HEK293 (cell line): ENCODE measurements around the gene CDYL.

ENCODE experiments used
- CTCF ChIA-PET: fragments of 350-600 bp; formaldehyde crosslinking; extraction: SDS; loops from one replicate; lab custom pipeline; 2021; ENCODE audit warnings: antibody characterized with exemption; lab: Yijun Ruan, JAX
- POLR2A ChIA-PET: fragments of 300-600 bp; formaldehyde crosslinking; extraction: SDS; loops from one replicate; lab custom pipeline; 2020; ENCODE audit warnings: antibody characterized with exemption, inconsistent platforms; lab: Yijun Ruan, JAX
- H3K27ac ChIP-seq: fragments of 200-500 bp; sonication (Bioruptor generic); 2 replicates; pipeline ENCODE4 v1.5.1; 2014; ENCODE audit warnings: low read depth, low read length, control low read depth, inconsistent platforms; ENCODE audit errors: extremely low read depth
- H3K36me3 ChIP-seq, 2 experiments: fragments of 200-500 bp in 1 of 2; sonication (Bioruptor generic) in 1 of 2; 1 replicate in 1 of 2; 2 replicates in 1 of 2; pipeline ENCODE4 v1.5.1; 2014 to 2017; ENCODE audit warnings: inconsistent platforms in 2 of 2, low read length in 2 of 2; ENCODE audit not compliant: control insufficient read depth in 2 of 2, insufficient read depth in 1 of 2
- H3K4me1 ChIP-seq: fragments of 200-500 bp; sonication (Bioruptor generic); 2 replicates; pipeline ENCODE4 v1.5.1; 2014; ENCODE audit warnings: mild to moderate bottlenecking, low read length, inconsistent platforms; ENCODE audit not compliant: control insufficient read depth, insufficient read depth
- H3K4me3 ChIP-seq: 2 replicates; pipeline ENCODE4 v1.5.1; 2011; ENCODE audit warnings: low read depth, mild to moderate bottlenecking, control low read depth, low read length, moderate library complexity
- H3K9me3 ChIP-seq: fragments of 200-500 bp; sonication (Bioruptor generic); 2 replicates; pipeline ENCODE4 v1.5.1; 2014; ENCODE audit warnings: low read depth, low read length, inconsistent platforms; ENCODE audit not compliant: control insufficient read depth, insufficient read depth
- EGR2 ChIP-seq: fragments of 450-650 bp; formaldehyde crosslinking; IDR thresholded peaks from 2 replicates; pipeline ENCODE4 v1.5.1; 2016; ENCODE audit warnings: low read depth, missing biosample characterization, missing genetic modification characterization
- GLI2 ChIP-seq: fragments of 450-650 bp; formaldehyde crosslinking; IDR thresholded peaks from 2 replicates; pipeline ENCODE4; 2017; ENCODE audit warnings: missing biosample characterization, missing genetic modification characterization, low read depth, borderline replicate concordance
- KLF8 ChIP-seq: fragments of 450-650 bp; formaldehyde crosslinking; IDR thresholded peaks from 2 replicates; pipeline ENCODE4 v1.5.1; 2016; ENCODE audit warnings: missing biosample characterization, missing genetic modification characterization
- MZF1 ChIP-seq: fragments of 450-650 bp; formaldehyde crosslinking; IDR thresholded peaks from 2 replicates; pipeline ENCODE4 v1.5.1; 2017; ENCODE audit warnings: missing biosample characterization, missing genetic modification characterization, borderline replicate concordance
- SCRT1 ChIP-seq: fragments of 450-650 bp; formaldehyde crosslinking; IDR thresholded peaks from 2 replicates; pipeline ENCODE4 v1.5.1; 2016; ENCODE audit warnings: missing biosample characterization, missing genetic modification characterization, borderline replicate concordance
- WT1 ChIP-seq: fragments of 450-650 bp; formaldehyde crosslinking; IDR thresholded peaks from 2 replicates; pipeline ENCODE4 v1.5.1; 2016; ENCODE audit warnings: missing biosample characterization, missing genetic modification characterization
- ZFP37 ChIP-seq: fragments of 450-650 bp; formaldehyde crosslinking; IDR thresholded peaks from 2 replicates; pipeline ENCODE4 v1.5.1; 2016; ENCODE audit warnings: missing biosample characterization, missing genetic modification characterization
- ZNF169 ChIP-seq: fragments of 450-650 bp; formaldehyde crosslinking; IDR thresholded peaks from 2 replicates; pipeline ENCODE4 v1.5.1; 2016; ENCODE audit warnings: missing biosample characterization, missing genetic modification characterization
- ZNF174 ChIP-seq: fragments of 450-650 bp; formaldehyde crosslinking; IDR thresholded peaks from 2 replicates; pipeline ENCODE4 v1.5.0; 2017; ENCODE audit warnings: missing biosample characterization, mild to moderate bottlenecking, missing genetic modification characterization
- ZNF184 ChIP-seq: fragments of 450-650 bp; IDR thresholded peaks from 2 replicates; pipeline ENCODE4 v1.5.1; 2018; ENCODE audit warnings: missing biosample characterization, mild to moderate bottlenecking, missing genetic modification characterization
- ZNF23 ChIP-seq: fragments of 450-650 bp; formaldehyde crosslinking; IDR thresholded peaks from 2 replicates; pipeline ENCODE4 v1.5.1; 2016; ENCODE audit warnings: missing biosample characterization, missing genetic modification characterization, borderline replicate concordance
- ZNF302 ChIP-seq: fragments of 450-650 bp; formaldehyde crosslinking; IDR thresholded peaks from 2 replicates; pipeline ENCODE4 v1.5.1; 2016; ENCODE audit warnings: missing biosample characterization, missing genetic modification characterization, low read depth
- ZNF366 ChIP-seq: fragments of 450-650 bp; formaldehyde crosslinking; conservative IDR thresholded peaks from 2 replicates; pipeline ENCODE4 v1.5.1; 2016; ENCODE audit warnings: missing biosample characterization, missing genetic modification characterization
- ZNF501 ChIP-seq: fragments of 450-650 bp; formaldehyde crosslinking; IDR thresholded peaks from 2 replicates; pipeline ENCODE4 v1.5.1; 2016; ENCODE audit warnings: missing biosample characterization, missing genetic modification characterization
- ZNF521 ChIP-seq: fragments of 450-650 bp; formaldehyde crosslinking; IDR thresholded peaks from 2 replicates; pipeline ENCODE4 v1.5.1; 2017; ENCODE audit warnings: missing biosample characterization, mild to moderate bottlenecking, missing genetic modification characterization
- ZNF544 ChIP-seq: fragments of 450-650 bp; formaldehyde crosslinking; IDR thresholded peaks from 2 replicates; pipeline ENCODE4 v1.5.0; 2017; ENCODE audit warnings: missing biosample characterization, missing genetic modification characterization
- ZNF555 ChIP-seq: fragments of 450-650 bp; formaldehyde crosslinking; conservative IDR thresholded peaks from 2 replicates; pipeline ENCODE4 v1.5.1; 2017; ENCODE audit warnings: missing biosample characterization, mild to moderate bottlenecking, missing genetic modification characterization, inconsistent platforms
- ZNF585B ChIP-seq: fragments of 450-650 bp; formaldehyde crosslinking; IDR thresholded peaks from 2 replicates; pipeline ENCODE4 v1.5.1; 2016; ENCODE audit warnings: missing biosample characterization, missing genetic modification characterization
- ZNF600 ChIP-seq: fragments of 450-650 bp; formaldehyde crosslinking; IDR thresholded peaks from 2 replicates; pipeline ENCODE4 v1.5.1; 2016; ENCODE audit warnings: missing biosample characterization, missing genetic modification characterization
- ZNF629 ChIP-seq: fragments of 450-650 bp; formaldehyde crosslinking; IDR thresholded peaks from 2 replicates; pipeline ENCODE4 v1.5.1; 2017; ENCODE audit warnings: missing biosample characterization, missing genetic modification characterization
- ZNF654 ChIP-seq: fragments of 450-650 bp; formaldehyde crosslinking; IDR thresholded peaks from 2 replicates; pipeline ENCODE4 v1.5.1; 2016; ENCODE audit warnings: low read depth, missing biosample characterization, missing genetic modification characterization
- ZNF658 ChIP-seq: fragments of 450-650 bp; formaldehyde crosslinking; IDR thresholded peaks from 2 replicates; pipeline ENCODE4; 2016; ENCODE audit warnings: missing biosample characterization, missing genetic modification characterization
- ZNF670 ChIP-seq: fragments of 450-650 bp; formaldehyde crosslinking; IDR thresholded peaks from 2 replicates; pipeline ENCODE4 v1.5.1; 2016; ENCODE audit warnings: missing biosample characterization, missing genetic modification characterization, low read depth
- TF ChIP-seq, protein P1 (sequence below): fragments of 450-650 bp; formaldehyde crosslinking; IDR thresholded peaks from 2 replicates; pipeline ENCODE4 v1.5.1; 2016; ENCODE audit warnings: missing biosample characterization, missing genetic modification characterization
- TF ChIP-seq, protein P2 (sequence below): fragments of 450-650 bp; IDR thresholded peaks from 2 replicates; pipeline ENCODE4 v1.5.1; 2018; ENCODE audit warnings: missing biosample characterization, mild to moderate bottlenecking, missing genetic modification characterization
- TF ChIP-seq, protein P3 (sequence below): fragments of 450-650 bp; formaldehyde crosslinking; IDR thresholded peaks from 2 replicates; pipeline ENCODE4 v1.5.1; 2016; ENCODE audit warnings: missing biosample characterization, missing genetic modification characterization

Gene CDYL

DNA sequence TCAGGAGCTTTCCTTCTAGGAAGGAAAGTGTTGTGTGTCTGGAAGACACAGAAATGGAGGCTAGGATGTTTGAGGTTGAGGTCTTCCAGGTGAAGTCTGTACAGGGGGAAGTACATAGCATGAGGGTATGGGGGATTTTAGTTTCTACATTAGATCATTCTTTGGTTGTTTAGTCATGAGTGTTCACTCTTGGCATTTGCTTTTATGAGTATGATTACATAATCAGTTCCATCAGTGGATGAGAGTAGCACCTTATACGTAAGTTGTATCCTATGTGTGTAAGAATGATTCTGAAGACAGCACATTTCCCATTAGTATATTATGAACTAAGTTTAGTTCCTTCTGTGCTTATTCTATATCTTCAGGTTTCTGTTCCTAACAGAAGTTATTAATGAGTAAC is 1.9 kb downstream of the CDYL start (continued):
- TF ChIP-seq ZNF169 (tag by site-specific recombination) (0 out of 2 replicates have a peak, but pooled peaks have one; percentile 59), ZNF654 (tag by site-specific recombination) (0 out of 2 replicates have a peak, but pooled peaks have one; percentile 11), ZFP37 (tag by site-specific recombination) (peak; percentile 44; the same call in 1 of the 2 replicates), ZNF544 (tag by site-specific recombination) (no peak), ZNF184 (peak; percentile 91)
- TF ChIP-seq, all 188 proteins: peak for 31

DNA sequence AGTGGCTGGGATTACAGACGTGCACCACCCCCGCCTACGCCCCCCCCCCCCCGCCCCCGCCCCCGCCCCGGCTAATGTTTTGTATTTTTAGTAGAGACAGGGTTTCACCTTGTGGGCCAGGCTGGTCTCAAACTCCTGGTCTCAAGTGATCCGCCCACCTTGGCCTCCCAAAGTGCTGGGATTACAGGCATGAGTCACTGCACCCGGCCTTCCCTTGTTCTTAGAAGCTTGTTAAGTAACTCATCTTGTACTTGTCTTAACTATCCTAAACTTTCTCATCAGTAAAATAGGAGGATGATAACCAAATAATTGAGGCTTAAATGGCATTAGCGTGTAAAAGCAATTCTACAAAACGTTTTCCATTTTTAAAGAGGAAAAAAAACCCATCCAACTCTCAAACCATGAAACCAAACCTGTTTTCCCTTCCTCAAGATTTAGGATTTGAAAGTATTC is 4.2 kb downstream of the CDYL start:
- Histone ChIP-seq H3K36me3 (no peaks in the 10 kb centered on the region), H3K9me3 (no peaks in the 10 kb centered on the region), H3K27ac (no peak overlapping the region), H3K4me3 (no peak overlapping the region), H3K4me1 (peaks cover 15% of the 10 kb centered on the region)
- ChIA-PET CTCF (interaction anchor here (0.7 to 1.5 kb wide), 2 partner anchors 130 to 250 kb away, joined by 3 to 4 read pairs; no protein-coding TSS in a partner anchor), POLR2A (interaction anchor here (0.6 kb wide), 1 partner anchor 745 kb away, joined by 3 read pairs; no protein-coding TSS in a partner anchor)
- TF ChIP-seq, protein P1, sequence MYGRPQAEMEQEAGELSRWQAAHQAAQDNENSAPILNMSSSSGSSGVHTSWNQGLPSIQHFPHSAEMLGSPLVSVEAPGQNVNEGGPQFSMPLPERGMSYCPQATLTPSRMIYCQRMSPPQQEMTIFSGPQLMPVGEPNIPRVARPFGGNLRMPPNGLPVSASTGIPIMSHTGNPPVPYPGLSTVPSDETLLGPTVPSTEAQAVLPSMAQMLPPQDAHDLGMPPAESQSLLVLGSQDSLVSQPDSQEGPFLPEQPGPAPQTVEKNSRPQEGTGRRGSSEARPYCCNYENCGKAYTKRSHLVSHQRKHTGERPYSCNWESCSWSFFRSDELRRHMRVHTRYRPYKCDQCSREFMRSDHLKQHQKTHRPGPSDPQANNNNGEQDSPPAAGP (tag by site-specific recombination), result no peak
- TF ChIP-seq ZNF521 (tag by site-specific recombination), result no peak
- no peak for TF ChIP-seq ZNF302 (tag by site-specific recombination)
- no peak for TF ChIP-seq ZNF501
- no peak for TF ChIP-seq ZNF629
- no peak for TF ChIP-seq ZNF658
- no peak for TF ChIP-seq MZF1 (tag by site-specific recombination)
- TF ChIP-seq ZNF174 (tag by site-specific recombination), result no peak
- 0 out of 2 replicates have a peak, but pooled peaks have one; percentile 53 for TF ChIP-seq GLI2 (tag by site-specific recombination)
- no peak for TF ChIP-seq ZFP37 (tag by site-specific recombination)
- peak; percentile 47; the same call in 1 of the 2 replicates for TF ChIP-seq ZNF366 (tag by site-specific recombination)
- TF ChIP-seq, protein P2, sequence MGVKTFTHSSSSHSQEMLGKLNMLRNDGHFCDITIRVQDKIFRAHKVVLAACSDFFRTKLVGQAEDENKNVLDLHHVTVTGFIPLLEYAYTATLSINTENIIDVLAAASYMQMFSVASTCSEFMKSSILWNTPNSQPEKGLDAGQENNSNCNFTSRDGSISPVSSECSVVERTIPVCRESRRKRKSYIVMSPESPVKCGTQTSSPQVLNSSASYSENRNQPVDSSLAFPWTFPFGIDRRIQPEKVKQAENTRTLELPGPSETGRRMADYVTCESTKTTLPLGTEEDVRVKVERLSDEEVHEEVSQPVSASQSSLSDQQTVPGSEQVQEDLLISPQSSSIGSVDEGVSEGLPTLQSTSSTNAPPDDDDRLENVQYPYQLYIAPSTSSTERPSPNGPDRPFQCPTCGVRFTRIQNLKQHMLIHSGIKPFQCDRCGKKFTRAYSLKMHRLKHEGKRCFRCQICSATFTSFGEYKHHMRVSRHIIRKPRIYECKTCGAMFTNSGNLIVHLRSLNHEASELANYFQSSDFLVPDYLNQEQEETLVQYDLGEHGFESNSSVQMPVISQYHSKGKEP (tag by site-specific recombination), result no peak
- no peak for TF ChIP-seq SCRT1
- TF ChIP-seq WT1 (tag by site-specific recombination), result 0 out of 2 replicates have a peak, but pooled peaks have one; percentile 24
- no peak for TF ChIP-seq KLF8
- TF ChIP-seq, protein P3, sequence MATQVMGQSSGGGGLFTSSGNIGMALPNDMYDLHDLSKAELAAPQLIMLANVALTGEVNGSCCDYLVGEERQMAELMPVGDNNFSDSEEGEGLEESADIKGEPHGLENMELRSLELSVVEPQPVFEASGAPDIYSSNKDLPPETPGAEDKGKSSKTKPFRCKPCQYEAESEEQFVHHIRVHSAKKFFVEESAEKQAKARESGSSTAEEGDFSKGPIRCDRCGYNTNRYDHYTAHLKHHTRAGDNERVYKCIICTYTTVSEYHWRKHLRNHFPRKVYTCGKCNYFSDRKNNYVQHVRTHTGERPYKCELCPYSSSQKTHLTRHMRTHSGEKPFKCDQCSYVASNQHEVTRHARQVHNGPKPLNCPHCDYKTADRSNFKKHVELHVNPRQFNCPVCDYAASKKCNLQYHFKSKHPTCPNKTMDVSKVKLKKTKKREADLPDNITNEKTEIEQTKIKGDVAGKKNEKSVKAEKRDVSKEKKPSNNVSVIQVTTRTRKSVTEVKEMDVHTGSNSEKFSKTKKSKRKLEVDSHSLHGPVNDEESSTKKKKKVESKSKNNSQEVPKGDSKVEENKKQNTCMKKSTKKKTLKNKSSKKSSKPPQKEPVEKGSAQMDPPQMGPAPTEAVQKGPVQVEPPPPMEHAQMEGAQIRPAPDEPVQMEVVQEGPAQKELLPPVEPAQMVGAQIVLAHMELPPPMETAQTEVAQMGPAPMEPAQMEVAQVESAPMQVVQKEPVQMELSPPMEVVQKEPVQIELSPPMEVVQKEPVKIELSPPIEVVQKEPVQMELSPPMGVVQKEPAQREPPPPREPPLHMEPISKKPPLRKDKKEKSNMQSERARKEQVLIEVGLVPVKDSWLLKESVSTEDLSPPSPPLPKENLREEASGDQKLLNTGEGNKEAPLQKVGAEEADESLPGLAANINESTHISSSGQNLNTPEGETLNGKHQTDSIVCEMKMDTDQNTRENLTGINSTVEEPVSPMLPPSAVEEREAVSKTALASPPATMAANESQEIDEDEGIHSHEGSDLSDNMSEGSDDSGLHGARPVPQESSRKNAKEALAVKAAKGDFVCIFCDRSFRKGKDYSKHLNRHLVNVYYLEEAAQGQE, result no peak
- TF ChIP-seq ZNF23, result no peak
- no peak for TF ChIP-seq ZNF585B
- no peak for TF ChIP-seq ZNF670 (tag by site-specific recombination)
- TF ChIP-seq ZNF555 (tag by site-specific recombination), result no peak
- no peak for TF ChIP-seq ZNF600 (tag by site-specific recombination)
- TF ChIP-seq EGR2, result peak; percentile 44
